Nephron progenitor cell (in vitro differentiated cells): ENCODE data around the gene PARD3B.

ENCODE experiments used
- DNase-seq: peaks from one replicate; pipeline ENCODE4 v3.0.0; 2021
- H3K27ac Mint-ChIP-seq: 2 replicates; pipeline ENCODE4 v1.8.0; 2021; ENCODE audit warnings: mild to moderate bottlenecking, moderate library complexity, mixed read lengths
- H3K27me3 Mint-ChIP-seq: 2 replicates; pipeline ENCODE4 v1.8.0; 2021; ENCODE audit warnings: mild to moderate bottlenecking, low read depth, mixed read lengths; ENCODE audit not compliant: poor library complexity
- H3K36me3 Mint-ChIP-seq: 2 replicates; pipeline ENCODE4 v1.8.0; 2021; ENCODE audit warnings: low read depth, mixed read lengths
- H3K4me1 Mint-ChIP-seq: 2 replicates; pipeline ENCODE4 v1.8.0; 2021; ENCODE audit warnings: mixed read lengths
- H3K4me3 Mint-ChIP-seq: 2 replicates; pipeline ENCODE4 v1.8.0; 2021; ENCODE audit warnings: mild to moderate bottlenecking, moderate library complexity, mixed read lengths
- H3K9me3 Mint-ChIP-seq: 2 replicates; pipeline ENCODE4 v1.8.0; 2021; ENCODE audit warnings: mild to moderate bottlenecking, moderate library complexity, mixed read lengths
- TF ChIP-seq, protein P1 (sequence below): fragments of 200-600 bp; sonication (generic); IDR thresholded peaks from 2 replicates; pipeline ENCODE4 v1.5.0; 2021; ENCODE audit warnings: antibody characterized with exemption

Gene PARD3B

GRCh38 chr2:205390866-205391265 lies 845.6 kb downstream of the PARD3B start:
- H3K27ac Mint-ChIP-seq = no peak overlapping the region
- no peak overlapping the region for H3K4me3 Mint-ChIP-seq
- H3K9me3 Mint-ChIP-seq = no peaks in the 10 kb centered on the region
- DNase-seq = no peak
- H3K4me1 Mint-ChIP-seq = peaks cover 34% of the 10 kb centered on the region
- TF ChIP-seq, protein P1, sequence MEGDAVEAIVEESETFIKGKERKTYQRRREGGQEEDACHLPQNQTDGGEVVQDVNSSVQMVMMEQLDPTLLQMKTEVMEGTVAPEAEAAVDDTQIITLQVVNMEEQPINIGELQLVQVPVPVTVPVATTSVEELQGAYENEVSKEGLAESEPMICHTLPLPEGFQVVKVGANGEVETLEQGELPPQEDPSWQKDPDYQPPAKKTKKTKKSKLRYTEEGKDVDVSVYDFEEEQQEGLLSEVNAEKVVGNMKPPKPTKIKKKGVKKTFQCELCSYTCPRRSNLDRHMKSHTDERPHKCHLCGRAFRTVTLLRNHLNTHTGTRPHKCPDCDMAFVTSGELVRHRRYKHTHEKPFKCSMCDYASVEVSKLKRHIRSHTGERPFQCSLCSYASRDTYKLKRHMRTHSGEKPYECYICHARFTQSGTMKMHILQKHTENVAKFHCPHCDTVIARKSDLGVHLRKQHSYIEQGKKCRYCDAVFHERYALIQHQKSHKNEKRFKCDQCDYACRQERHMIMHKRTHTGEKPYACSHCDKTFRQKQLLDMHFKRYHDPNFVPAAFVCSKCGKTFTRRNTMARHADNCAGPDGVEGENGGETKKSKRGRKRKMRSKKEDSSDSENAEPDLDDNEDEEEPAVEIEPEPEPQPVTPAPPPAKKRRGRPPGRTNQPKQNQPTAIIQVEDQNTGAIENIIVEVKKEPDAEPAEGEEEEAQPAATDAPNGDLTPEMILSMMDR = no peak
- H3K27me3 Mint-ChIP-seq = no peaks in the 10 kb centered on the region
- no peaks in the 10 kb centered on the region for H3K36me3 Mint-ChIP-seq

DNA sequence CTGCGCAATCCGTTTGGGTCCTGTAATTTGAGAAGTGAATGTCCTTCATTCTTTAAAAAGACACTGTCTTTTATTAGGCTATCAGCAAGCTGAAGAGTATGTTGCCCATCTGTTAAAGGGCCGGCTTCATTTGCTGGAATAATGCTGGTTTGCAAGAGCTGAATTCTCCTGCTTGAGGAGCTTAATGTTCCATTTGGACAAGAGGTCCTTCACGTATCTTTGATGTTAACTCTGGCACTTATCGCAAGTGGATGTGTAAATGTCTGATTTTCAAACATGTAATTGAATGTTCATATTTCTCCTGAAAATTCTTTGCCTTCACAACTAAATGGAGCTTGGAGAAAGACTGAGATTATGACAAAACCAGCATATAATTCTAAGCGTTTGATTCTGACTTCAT lies 856.2 kb downstream of the PARD3B start:
- Mint-ChIP-seq H3K27ac (no peak overlapping the region), H3K4me3 (no peak overlapping the region), H3K9me3 (no peaks in the 10 kb centered on the region), H3K36me3 (no peaks in the 10 kb centered on the region), H3K4me1 (peaks cover 39% of the 10 kb centered on the region), H3K27me3 (peaks cover 2% of the 10 kb centered on the region)
- no peak for DNase-seq
- TF ChIP-seq, protein P1 = no peak

- Mint-ChIP-seq H3K9me3 (no peaks in the 10 kb centered on the region), H3K4me1 (peaks cover 36% of the 10 kb centered on the region)
- DNase-seq = no peak
These were observed 856.7 kb downstream of the PARD3B start for GRCh38 chr2:205402011-205402410.

GRCh38 chr2:205403244-205403825 lies 858.1 kb downstream of the PARD3B start:
- Mint-ChIP-seq H3K27me3 (peaks cover 2% of the 10 kb centered on the region), H3K36me3 (no peaks in the 10 kb centered on the region), H3K4me1 (peaks cover 32% of the 10 kb centered on the region), H3K27ac (no peak overlapping the region), H3K9me3 (no peaks in the 10 kb centered on the region), H3K4me3 (no peak overlapping the region)
- TF ChIP-seq, protein P1 = no peak
- DNase-seq = no peak

More at GRCh38 chr2:205402011-205402410, 856.7 kb downstream of the PARD3B start:
- TF ChIP-seq, protein P1 = no peak
- peaks cover 2% of the 10 kb centered on the region for H3K27me3 Mint-ChIP-seq
- H3K36me3 Mint-ChIP-seq = no peaks in the 10 kb centered on the region
- no peak overlapping the region for H3K4me3 Mint-ChIP-seq
- H3K27ac Mint-ChIP-seq = peak overlapping the region; percentile 47

DNA sequence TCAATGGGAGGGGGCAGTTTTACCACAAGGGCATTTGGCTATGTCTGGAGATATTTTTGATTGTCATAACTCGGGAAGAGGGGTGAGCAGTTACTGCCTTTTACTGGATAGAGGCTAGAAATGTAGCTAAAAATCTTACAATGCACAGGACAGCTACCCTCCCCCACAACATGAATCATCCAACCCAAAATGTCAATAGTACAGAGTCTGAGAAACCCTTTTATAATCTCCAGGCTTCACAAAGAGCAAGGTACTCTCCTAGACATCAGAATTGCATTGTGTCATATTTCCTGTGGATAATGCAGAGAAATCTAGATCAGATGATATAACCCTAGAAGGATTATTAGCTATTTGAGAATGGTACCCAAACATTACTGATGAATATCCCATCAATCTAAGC lies 859.9 kb downstream of the PARD3B start:
- no peak for DNase-seq
- TF ChIP-seq, protein P1 = no peak
- H3K27me3 Mint-ChIP-seq = peaks cover 2% of the 10 kb centered on the region
- no peak overlapping the region for H3K27ac Mint-ChIP-seq
- no peak overlapping the region for H3K4me3 Mint-ChIP-seq
- peaks cover 28% of the 10 kb centered on the region for H3K4me1 Mint-ChIP-seq
- H3K9me3 Mint-ChIP-seq = no peaks in the 10 kb centered on the region
- H3K36me3 Mint-ChIP-seq = no peaks in the 10 kb centered on the region

GRCh38 chr2:205405752-205406151 lies 860.5 kb downstream of the PARD3B start:
- H3K9me3 Mint-ChIP-seq = no peaks in the 10 kb centered on the region
- H3K4me3 Mint-ChIP-seq = no peak overlapping the region
- no peaks in the 10 kb centered on the region for H3K36me3 Mint-ChIP-seq
- TF ChIP-seq, protein P1 = no peak
- no peak overlapping the region for H3K27ac Mint-ChIP-seq
- peaks cover 26% of the 10 kb centered on the region for H3K4me1 Mint-ChIP-seq
- peaks cover 2% of the 10 kb centered on the region for H3K27me3 Mint-ChIP-seq
- DNase-seq = no peak
